H9 (cell line): ENCODE measurements around the gene FUT4. TPM values are rescaled to one million over a fixed set of nuclear protein-coding genes. Genes with fewer than 3 reads are reported as not detected.

ENCODE experiments used
- DNase-seq: peaks from one replicate; pipeline ENCODE4 v3.0.0-alpha.2; 2017
- H2AFZ ChIP-seq: one replicate; pipeline ENCODE4 v1.6.1; 2013; ENCODE audit warnings: mild to moderate bottlenecking, low read length, control low read depth, moderate library complexity
- H2AK5ac ChIP-seq: 2 replicates; pipeline ENCODE4 v1.6.1; 2013; ENCODE audit warnings: low read length, control low read depth, mixed read lengths; ENCODE audit not compliant: insufficient read length
- H2BK120ac ChIP-seq: one replicate; pipeline ENCODE4 v1.6.1; 2013; ENCODE audit warnings: low read depth, mild to moderate bottlenecking, low read length, control low read depth, inconsistent platforms; ENCODE audit not compliant: poor library complexity, severe bottlenecking
- H2BK12ac ChIP-seq: 2 replicates; pipeline ENCODE4 v1.6.1; 2013; ENCODE audit warnings: low read length, control low read depth, mixed read lengths, low read depth; ENCODE audit not compliant: insufficient read length
- H2BK15ac ChIP-seq: 2 replicates; pipeline ENCODE4 v1.6.1; 2013; ENCODE audit warnings: low read depth, low read length, control low read depth
- H2BK20ac ChIP-seq: one replicate; pipeline ENCODE4 v1.6.1; 2013; ENCODE audit warnings: low read depth, mild to moderate bottlenecking, low read length, control low read depth, inconsistent platforms; ENCODE audit not compliant: poor library complexity, severe bottlenecking
- H2BK5ac ChIP-seq: 2 replicates; pipeline ENCODE4 v1.6.1; 2013; ENCODE audit warnings: low read length, control low read depth, mixed read lengths; ENCODE audit not compliant: insufficient read length
- H3K14ac ChIP-seq: 2 replicates; pipeline ENCODE4 v1.6.1; 2013; ENCODE audit warnings: low read length, control low read depth; ENCODE audit not compliant: insufficient read depth
- H3K18ac ChIP-seq: 2 replicates; pipeline ENCODE4 v1.6.1; 2013; ENCODE audit warnings: low read depth, mild to moderate bottlenecking, mixed read lengths, low read length, control low read depth; ENCODE audit not compliant: insufficient read length
- H3K23ac ChIP-seq: 2 replicates; pipeline ENCODE4 v1.6.1; 2013; ENCODE audit warnings: low read length, control low read depth, mixed read lengths, low read depth; ENCODE audit not compliant: insufficient read length
- H3K23me2 ChIP-seq: 2 replicates; pipeline ENCODE4 v1.6.1; 2013; ENCODE audit warnings: low read depth, mild to moderate bottlenecking, mixed read lengths, low read length, control low read depth; ENCODE audit not compliant: insufficient read length, poor library complexity, severe bottlenecking
- H3K27ac ChIP-seq: 2 replicates; pipeline ENCODE4 v1.5.1; 2013; ENCODE audit warnings: low read length, control low read depth, mixed read lengths, low read depth; ENCODE audit not compliant: insufficient read length
- H3K27me3 ChIP-seq: 2 replicates; pipeline ENCODE4 v1.6.1; 2013; ENCODE audit warnings: low read length, control low read depth, inconsistent platforms; ENCODE audit not compliant: insufficient read depth
- H3K4ac ChIP-seq: 2 replicates; pipeline ENCODE4 v1.6.1; 2013; ENCODE audit warnings: low read depth, mild to moderate bottlenecking, control low read depth, inconsistent platforms, low read length, moderate library complexity
- H3K4me1 ChIP-seq: 2 replicates; pipeline ENCODE4 v1.6.1; 2013; ENCODE audit warnings: low read length, control low read depth, inconsistent platforms; ENCODE audit not compliant: insufficient read depth
- H3K4me2 ChIP-seq: 2 replicates; pipeline ENCODE4 v1.6.1; 2013; ENCODE audit warnings: low read length, control low read depth, mixed read lengths; ENCODE audit not compliant: insufficient read length, insufficient read depth
- H3K56ac ChIP-seq: 2 replicates; pipeline ENCODE4 v1.6.1; 2013; ENCODE audit warnings: low read depth, mild to moderate bottlenecking, mixed read lengths, low read length, control low read depth; ENCODE audit not compliant: insufficient read length
- H3K79me1 ChIP-seq: 2 replicates; pipeline ENCODE4 v1.6.1; 2013; ENCODE audit warnings: low read depth, mild to moderate bottlenecking, moderate library complexity, low read length, control low read depth, inconsistent platforms; ENCODE audit not compliant: insufficient read depth, poor library complexity, severe bottlenecking
- H3K79me2 ChIP-seq: 2 replicates; pipeline ENCODE4 v1.6.1; 2013; ENCODE audit warnings: low read length, control low read depth, inconsistent platforms; ENCODE audit not compliant: insufficient read depth
- H3K9ac ChIP-seq: 2 replicates; pipeline ENCODE4 v1.6.1; 2013; ENCODE audit warnings: low read length, control low read depth, mixed read lengths; ENCODE audit not compliant: insufficient read length; ENCODE audit errors: extremely low read depth
- H3K9me3 ChIP-seq: one replicate; pipeline ENCODE4 v1.6.1; 2013; ENCODE audit warnings: low read depth, low read length, inconsistent platforms; ENCODE audit not compliant: control insufficient read depth
- H3T11ph ChIP-seq: one replicate; pipeline ENCODE4 v1.6.1; 2013; ENCODE audit warnings: mild to moderate bottlenecking, low read length, control low read depth, inconsistent platforms
- H4K20me1 ChIP-seq: one replicate; pipeline ENCODE4 v1.6.1; 2013; ENCODE audit not compliant: control insufficient read depth, insufficient read length, insufficient read depth
- H4K5ac ChIP-seq: 2 replicates; pipeline ENCODE4 v1.6.1; 2013; ENCODE audit warnings: low read depth, mild to moderate bottlenecking, mixed read lengths, low read length, control low read depth; ENCODE audit not compliant: insufficient read length
- H4K8ac ChIP-seq: replicated peaks from 2 replicates; pipeline ENCODE4 v1.6.1; 2013; ENCODE audit warnings: low read length, control low read depth, mixed read lengths, low read depth; ENCODE audit not compliant: insufficient read length
- H4K91ac ChIP-seq: 2 replicates; pipeline ENCODE4 v1.6.1; 2013; ENCODE audit warnings: low read depth, mild to moderate bottlenecking, moderate library complexity, mixed read lengths, low read length, control low read depth; ENCODE audit not compliant: insufficient read length
- H3K27ac Mint-ChIP-seq, 3 experiments: 2 replicates in 2 of 3; 3 replicates in 1 of 3; pipeline ENCODE4 v1.8.0; 2020 to 2021; ENCODE audit warnings: mixed read lengths in 3 of 3, mild to moderate bottlenecking in 1 of 3, moderate library complexity in 1 of 3
- H3K27me3 Mint-ChIP-seq: 2 replicates; pipeline ENCODE4 v1.8.0; 2021; ENCODE audit warnings: low read depth, mild to moderate bottlenecking, moderate library complexity, mixed read lengths
- H3K36me3 Mint-ChIP-seq, 3 experiments: 2 replicates in 2 of 3; 3 replicates in 1 of 3; pipeline ENCODE4 v1.8.0; 2020 to 2021; ENCODE audit warnings: low read depth in 3 of 3, mixed read lengths in 3 of 3; ENCODE audit not compliant: insufficient read depth in 1 of 3
- H3K4me1 Mint-ChIP-seq, 2 experiments: 2 replicates each; pipeline ENCODE4 v1.8.0; 2020; ENCODE audit warnings: mixed read lengths in 2 of 2
- H3K4me3 Mint-ChIP-seq, 2 experiments: 2 replicates in 1 of 2; 3 replicates in 1 of 2; pipeline ENCODE4 v1.8.0; 2020 to 2021; ENCODE audit warnings: mild to moderate bottlenecking in 2 of 2, mixed read lengths in 2 of 2, moderate library complexity in 1 of 2
- H3K9me3 Mint-ChIP-seq, 2 experiments: 2 replicates in 1 of 2; 3 replicates in 1 of 2; pipeline ENCODE4 v1.8.0; 2020; ENCODE audit warnings: mild to moderate bottlenecking in 2 of 2, mixed read lengths in 2 of 2, moderate library complexity in 1 of 2
- CTCF ChIP-seq: fragments of 200-600 bp; sonication (generic); conservative IDR thresholded peaks from 3 replicates; pipeline ENCODE4 v1.8.0; 2021; ENCODE audit warnings: antibody characterized with exemption, mild to moderate bottlenecking
- WGBS: extraction: QIAGEN DNeasy Blood & Tissue Kit; methylation state at CpG from one replicate; pipeline ENCODE4 v1.1.7; 2013; ENCODE audit warnings: missing lambda C conversion rate, low lambda C conversion rate, mixed read lengths; ENCODE audit not compliant: insufficient read length; ENCODE audit errors: extremely low coverage; 5-methylcytosine and 5-hydroxymethylcytosine counted together
- total RNA-seq: library from RNA; stranded (reverse); gene quantifications from 2 replicates; pipeline ENCODE4 v1.2.1, GENCODE V29; 2021

The FUT4 gene
- total RNA-seq, 1 experiment from 2014 or later, result 5.3 TPM

GRCh38 chr11:94585399-94585798 lies 41.7 kb downstream of the FUT4 start:
- Histone ChIP-seq H2BK15ac (no peak overlapping the region), H3K56ac (no peak overlapping the region), H3K79me1 (no peaks in the 10 kb centered on the region), H3T11ph (no peak overlapping the region), H3K23ac (no peak overlapping the region), H2BK20ac (no peak overlapping the region), H4K5ac (no peak overlapping the region), H4K20me1 (no peaks in the 10 kb centered on the region), H3K4me1 (no peaks in the 10 kb centered on the region), H3K27me3 (no peaks in the 10 kb centered on the region), H3K27ac (no peak overlapping the region), H2BK5ac (no peak overlapping the region), H3K4ac (no peak overlapping the region), H4K8ac (no peak overlapping the region), H3K18ac (no peak overlapping the region), H2AK5ac (no peak overlapping the region), H2AFZ (no peak overlapping the region), H2BK120ac (no peak overlapping the region), H3K23me2 (no peaks in the 10 kb centered on the region), H3K4me2 (no peak overlapping the region), H3K9ac (no peak overlapping the region), H4K91ac (no peak overlapping the region), H3K79me2 (no peaks in the 10 kb centered on the region), H2BK12ac (no peak overlapping the region), H3K14ac (no peak overlapping the region), H3K9me3 (no peaks in the 10 kb centered on the region)
- H3K36me3 Mint-ChIP-seq, result no peaks in the 10 kb centered on the region
- no CpG with 5 or more reads among the region's 3 CpGs for WGBS
- TF ChIP-seq CTCF, result no peak
- H3K27ac Mint-ChIP-seq, result no peak overlapping the region
- H3K4me3 Mint-ChIP-seq, result no peak overlapping the region
- peaks cover 19% of the 10 kb centered on the region for H3K27me3 Mint-ChIP-seq
- DNase-seq, result no peak
- H3K4me1 Mint-ChIP-seq, result peaks cover 6% of the 10 kb centered on the region in 2 experiments
- H3K9me3 Mint-ChIP-seq, result no peaks in the 10 kb centered on the region
